GM18498 (cell line): Measurements from ENCODE around the gene SRCIN1.

Experiments used
- ATAC-seq: cut with Tn5 transposase; IDR thresholded peaks from one replicate; pipeline ENCODE4 v1.9.1; 2021; ENCODE audit warnings: mild to moderate bottlenecking, moderate library complexity; ENCODE audit not compliant: unreplicated experiment

The SRCIN1 gene

DNA sequence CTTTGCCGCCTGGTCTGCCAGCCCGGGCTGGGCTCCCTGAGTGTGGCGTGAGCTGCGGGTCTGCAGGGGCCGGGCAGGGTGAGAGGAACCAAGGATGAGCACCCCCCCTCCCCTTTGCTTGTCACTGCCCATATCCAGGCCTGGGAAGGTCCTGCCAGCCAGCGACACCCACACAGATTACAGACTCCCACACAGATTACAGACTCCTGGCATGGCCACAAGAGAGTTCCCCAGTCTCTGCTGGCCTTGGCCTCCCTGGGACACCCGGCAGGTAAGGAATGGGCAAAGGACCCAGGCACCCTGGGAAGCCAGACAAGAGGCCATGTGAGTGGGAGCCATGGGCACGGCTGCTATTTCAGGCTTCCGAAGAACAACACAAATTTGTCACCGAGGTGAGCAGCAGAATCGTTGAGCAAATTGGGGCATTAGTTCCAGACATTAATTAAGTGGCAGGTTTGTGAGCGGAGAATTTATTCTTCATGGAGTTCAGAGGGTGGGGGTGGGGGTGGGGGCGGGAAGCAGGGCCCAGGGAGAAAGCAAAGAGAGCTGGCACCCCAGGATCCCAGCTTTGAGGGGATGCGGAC lies 41.4 kb downstream of the SRCIN1 start:
- ATAC-seq, result no peak

DNA sequence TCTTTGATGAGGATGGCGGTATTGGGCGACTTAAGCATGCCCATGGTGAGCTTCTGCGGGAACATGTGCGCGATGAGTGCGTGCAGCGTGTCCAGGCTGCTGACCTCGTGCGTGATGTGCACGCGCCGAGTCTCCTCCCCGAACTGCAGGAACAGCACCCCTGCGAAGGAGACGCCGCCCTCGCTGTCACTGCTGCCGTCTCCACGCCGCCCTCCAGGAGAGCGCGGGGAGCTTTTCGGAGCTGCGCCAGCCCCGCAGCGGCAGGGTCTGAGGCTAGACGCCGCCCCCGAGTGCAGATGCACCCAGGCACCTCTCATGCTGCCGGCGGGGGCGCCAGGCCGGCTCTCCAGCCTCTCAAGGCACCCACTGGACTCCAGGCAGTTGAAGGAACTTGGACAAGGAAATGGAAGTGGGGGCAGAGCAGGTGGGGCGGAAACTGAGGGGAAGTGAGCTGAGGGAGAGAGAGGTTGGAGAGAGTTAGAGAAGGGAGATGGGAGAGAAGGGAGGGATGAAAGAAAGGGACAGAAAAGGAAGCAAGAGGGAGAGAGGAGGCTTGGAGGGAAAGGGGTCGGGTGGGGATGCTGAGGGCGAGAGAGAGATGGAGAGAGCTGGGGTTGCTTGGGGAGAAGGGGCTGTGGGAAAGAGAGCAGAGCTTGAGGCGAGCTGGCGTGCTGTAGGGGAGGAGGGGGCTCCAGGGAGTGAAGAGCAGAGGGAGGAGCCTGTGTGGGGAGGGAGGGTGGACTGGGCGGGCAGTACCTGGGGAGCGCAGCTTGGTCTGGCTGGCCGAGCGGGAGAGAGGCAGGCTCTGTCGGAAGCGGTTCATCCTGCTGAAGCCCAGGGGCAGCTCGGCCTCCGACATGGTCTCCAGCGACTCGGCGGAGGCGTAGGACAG lies 42.1 kb downstream of the SRCIN1 start:
- no peak for ATAC-seq

DNA sequence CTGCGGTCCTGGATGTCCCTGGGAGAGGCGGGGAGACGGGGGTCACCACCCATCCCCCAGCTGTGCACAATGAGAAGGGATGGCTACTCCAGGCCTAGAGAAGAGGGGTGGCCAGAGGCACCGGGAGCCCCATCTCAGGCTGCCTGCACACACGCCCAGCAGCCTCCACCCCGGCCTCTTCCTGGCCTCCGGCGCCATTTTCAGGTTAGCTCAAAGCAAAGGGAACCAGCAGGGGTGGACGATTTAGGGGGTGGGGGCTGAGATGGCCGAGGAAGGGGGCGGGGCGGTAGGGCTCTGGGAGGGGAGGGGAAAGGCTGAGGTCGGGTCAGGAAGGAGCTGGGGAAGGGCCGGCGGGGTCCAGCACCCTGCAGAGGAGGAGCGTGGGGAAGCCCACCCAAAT lies 42.8 kb downstream of the SRCIN1 start:
- no peak for ATAC-seq

DNA sequence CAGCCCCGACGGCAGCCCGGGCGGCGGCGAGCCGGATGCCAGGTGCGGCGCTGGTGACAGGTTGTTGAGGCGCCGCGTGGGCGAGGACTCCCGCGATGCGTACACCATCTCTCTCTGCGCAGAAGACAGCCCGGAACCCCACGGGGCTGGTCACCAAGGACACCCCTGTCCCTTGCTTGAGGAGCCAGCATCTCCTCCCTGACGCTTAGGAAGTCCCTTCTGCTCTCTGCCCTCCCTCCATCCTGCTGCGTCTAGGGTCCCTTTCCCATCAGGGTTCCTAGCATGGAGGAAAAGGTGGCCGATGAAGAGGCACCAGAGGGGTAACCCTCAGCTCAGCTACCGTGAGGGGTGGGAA lies 43.6 kb downstream of the SRCIN1 start:
- no peak for ATAC-seq

DNA sequence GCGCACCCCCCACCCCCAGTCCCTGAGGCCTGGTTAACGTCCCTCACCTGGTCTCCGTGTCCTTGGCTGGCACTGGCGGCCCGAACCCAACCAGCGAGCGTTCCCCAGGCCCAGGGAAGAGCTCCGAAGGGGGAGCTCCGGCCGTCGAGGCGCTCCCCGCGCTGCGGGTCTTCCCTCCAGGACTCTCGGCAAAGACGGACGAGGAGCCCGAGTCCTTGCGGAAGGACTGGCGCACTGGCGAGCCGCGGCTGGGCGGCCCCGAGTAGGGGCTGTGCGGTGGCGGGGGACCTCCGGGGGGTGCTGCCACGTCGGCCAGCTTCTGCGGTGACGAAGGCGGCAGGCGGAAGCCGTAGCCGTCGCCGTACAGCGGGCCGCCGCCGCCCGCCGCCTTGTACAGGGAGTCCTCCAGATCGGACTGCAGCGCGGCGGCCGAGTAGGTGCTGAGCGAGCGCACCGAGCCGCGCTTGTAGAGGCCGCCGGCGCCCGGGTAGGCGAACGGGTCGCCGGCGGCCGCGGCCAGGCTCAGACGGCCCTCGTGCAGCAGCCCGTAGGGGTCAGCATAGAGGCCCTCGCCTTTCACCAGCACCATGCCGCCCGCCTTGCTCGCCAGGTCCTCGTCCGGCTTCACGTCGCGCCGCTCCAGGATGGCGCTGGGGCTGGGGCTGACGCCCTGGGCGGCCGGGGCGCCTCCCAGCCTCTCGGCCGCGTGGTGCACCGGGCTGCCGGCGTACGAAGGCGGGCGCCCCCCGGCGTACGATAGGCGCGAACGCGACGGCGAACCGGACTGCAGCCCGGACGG lies 44.1 kb downstream of the SRCIN1 start:
- ATAC-seq, result no peak

DNA sequence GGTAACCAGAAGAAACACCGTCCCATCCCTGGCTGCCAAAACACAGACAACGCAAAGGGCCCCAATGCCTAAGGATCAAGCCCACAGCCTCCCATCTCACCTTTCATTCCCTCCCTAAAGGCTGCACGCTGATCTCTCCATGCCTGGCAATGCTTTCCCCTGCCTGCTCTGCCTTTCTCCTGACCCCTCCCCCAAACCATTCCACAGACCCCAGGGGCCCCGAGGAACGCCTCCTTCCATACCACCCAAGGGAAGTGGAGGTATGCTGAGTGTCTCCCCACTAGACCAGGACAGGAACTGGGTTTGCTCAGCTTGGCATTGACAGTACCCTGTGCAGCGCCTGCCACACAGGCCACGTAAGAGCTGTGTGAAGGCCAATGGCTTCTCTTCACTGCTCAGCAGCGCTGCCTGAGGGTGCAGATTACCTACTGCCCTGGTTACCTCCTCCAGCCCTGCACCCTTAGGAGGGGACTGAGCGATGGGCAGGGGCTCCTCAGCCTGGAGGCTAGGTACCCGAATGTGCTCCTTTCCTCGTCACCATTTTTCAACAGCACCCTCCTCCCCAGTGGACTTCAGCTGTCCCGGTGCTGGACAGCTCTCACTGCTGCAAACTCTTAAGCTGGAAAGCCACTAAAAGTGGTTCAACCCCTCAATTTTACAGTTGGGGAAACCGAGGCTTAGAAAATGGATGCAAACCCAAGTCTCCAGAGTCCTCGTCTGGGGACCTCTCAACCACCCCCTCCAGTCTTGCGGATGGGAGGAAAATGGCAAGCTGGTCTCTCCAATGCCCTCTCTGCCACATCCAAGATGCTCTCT lies 45.0 kb downstream of the SRCIN1 start:
- ATAC-seq, result no peak

DNA sequence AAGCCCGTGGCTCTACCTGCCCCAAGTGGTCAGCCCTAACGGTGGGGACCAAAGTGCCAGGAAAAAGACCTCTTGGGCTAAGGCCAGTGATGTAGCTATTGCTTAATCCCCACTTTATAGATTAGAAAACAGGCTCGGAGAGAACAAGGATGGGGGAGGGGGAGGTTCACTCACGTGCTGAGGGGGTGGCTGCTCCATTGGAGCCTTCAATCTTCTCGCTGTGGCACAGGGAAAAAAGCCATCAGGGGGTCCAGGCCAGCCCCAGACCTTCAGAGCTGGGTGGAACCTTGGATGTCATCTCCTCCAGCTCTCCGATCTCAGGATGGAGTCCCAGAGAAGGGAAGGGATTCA lies 45.9 kb downstream of the SRCIN1 start:
- ATAC-seq, result no peak

DNA sequence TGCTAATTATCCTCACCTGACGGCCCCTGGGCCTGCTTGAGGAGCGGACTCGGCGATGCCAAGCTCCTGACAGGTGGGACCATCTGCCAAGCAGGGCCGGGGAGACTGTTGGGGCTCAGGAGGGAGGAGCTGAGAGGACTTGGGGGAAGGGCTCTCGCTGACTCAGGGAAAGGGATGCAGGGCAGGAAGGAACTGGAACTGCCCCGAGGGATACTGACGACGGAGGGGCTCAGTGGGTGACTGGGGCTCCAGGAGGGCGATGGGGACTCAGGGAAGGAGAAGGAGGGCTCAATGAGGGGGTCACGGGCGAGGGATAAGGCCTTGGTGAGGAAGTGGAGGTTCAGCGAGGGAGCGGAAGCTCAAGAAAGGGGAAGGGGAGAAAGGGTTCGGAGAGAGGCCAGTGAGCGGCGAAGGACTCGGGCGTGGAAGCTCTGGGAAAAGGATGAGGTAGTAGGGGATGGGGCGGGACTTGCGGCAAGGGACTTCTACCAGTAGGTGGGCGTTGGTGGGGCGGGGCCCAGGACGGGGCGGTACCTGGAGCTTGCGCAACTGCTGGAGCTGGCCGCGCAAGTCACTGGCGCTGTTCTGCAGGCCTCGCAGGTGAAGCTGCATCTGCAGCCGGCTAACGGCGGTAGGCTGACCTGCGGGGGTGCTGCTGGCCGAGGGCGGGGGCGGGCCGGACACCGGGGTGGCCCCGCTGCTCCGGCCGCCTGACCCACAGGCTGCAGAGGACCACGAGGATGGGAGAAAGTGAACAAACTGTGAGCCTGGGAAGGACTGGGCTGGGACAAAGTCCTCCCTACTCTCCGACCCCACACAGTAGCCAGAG lies 46.5 kb downstream of the SRCIN1 start:
- ATAC-seq, result peak; percentile 77

DNA sequence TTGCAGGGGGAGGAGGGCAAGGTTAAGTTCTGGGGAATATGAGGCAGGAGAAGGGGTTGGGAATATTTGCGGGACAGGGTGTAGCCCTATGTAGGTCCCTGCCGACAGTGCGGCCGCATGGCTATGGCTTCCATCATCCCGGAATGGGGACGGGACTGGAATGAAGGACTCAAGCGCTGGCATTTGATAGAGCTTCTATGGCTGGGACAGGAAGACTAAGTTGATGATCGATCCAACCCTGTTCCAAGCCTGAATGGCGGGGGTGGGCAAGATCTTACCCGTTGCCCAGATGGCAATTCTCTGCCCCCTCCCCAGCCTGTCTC lies 47.1 kb downstream of the SRCIN1 start:
- peak; percentile 4 for ATAC-seq

DNA sequence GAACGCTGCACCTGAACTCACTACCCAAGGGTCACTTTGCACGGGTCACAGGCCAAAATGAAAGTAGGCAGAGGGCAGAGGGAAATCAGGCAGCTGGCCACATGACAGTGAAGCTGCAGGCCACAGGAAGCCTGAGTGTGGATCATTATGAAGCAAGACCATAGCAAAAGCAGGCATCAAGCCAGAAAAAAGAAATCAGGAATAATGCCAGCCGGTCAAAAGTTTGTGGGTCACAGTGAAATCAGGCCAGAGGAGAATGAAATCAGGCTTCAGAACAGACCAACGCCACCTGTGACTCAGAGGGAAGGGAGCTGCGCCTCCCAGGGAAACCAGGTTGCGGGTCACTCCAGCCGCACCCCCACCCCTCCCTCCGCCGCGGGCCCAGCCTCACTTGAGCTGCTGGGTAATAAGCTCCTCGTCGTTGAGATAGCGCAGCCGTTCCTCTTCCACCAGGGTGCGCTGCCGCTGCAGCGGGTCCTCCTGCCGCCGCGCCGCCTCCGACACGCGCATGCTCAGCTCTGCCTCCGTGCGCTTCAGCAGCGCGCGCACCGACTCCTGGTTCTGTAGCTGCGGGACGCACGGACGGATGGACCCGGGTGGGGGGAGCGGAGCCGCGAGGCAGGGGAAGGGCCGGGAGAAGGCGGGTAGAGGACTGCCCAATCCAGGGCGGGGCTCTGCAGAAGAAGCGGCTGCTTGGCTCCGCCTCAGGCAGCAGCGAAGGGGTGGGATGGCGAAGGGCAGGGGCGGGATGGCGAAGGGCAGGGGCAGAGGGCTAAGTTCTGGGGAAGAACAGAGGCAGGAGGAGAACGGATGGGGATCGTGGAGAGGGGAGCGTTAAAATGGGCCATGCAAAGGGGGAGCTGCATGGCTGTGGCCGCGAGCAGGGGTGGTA lies 47.7 kb downstream of the SRCIN1 start:
- ATAC-seq, result peak; percentile 69

DNA sequence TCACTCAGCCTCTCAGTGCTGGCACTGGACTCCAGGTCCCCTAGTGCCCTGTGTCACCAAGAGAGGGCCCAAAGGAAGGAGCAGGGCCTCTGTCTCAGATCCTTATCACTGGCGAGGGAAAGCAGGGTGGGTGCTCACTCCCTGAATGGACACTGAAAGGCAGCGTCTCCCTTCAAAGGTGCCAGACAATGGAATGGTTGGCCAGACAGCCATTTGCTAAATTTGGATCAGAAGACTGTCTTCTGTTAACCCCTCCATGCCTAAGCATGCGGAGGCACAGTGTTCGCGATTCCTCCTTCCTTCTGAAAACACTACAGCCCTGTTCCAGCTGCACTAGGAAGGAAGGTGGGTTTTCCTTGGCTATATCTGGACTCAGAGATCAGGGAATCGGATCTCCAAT lies 48.4 kb downstream of the SRCIN1 start:
- ATAC-seq, result no peak

DNA sequence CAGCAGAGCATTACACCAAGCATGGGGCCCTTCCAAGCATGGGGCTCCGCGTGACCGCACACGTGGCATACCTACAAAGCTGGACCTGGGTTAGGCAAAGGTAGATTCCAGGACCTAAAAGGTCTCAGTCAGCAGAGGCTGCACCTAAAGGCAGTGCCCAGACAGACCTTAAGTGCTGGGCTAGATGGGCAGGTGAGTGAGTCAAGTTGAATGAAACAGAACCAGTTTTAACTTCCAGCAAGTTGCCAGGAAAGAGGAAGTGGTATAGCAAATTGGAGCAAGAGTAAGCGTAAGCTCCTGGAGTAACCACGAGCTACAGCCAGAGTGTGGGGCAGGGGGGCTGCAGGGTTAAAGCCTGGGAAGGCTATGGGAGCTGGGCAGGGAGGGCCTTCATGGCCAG lies 49.5 kb downstream of the SRCIN1 start:
- ATAC-seq, result no peak

DNA sequence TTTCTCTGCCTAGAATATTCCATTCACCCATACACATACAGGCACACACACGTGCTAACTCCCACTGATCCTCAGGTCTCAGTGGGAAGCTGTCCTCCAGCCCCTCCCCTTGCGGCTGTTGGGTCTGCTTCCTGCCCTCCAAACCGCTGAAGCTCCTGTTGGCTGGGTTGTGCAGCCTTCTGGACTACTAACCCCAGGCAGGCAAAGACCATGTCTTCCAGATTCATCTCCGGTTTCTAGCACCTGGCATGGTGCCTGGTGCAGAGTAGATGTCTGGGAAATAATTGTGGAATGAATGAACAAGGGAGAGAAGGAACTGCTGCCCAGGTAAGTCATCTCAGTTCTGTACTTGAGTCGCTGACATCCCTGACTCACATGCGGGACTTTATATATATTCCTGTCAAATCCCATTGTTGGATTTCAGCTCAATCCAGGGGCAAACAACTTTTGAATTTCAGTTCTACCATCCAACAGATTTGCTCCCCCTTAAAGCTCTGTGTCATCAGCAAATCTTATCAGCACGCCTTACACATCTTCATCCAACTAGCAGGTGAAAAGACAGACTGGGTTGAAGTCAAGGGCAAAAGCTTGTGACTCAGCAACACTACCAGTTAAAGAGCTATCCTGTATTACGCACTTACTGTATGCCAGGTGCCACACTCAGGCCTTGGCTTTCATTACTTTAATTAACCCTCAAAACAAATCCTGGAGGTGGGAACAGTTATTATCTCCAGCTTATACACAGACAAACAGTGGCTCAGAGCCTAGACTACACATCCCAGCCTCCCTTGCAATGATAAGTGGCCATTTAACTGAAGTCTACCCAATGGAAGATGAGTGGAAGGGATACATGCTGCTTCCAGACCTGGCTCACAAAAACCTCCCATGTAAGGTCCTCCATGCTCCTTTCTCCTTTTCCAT lies 51.1 kb downstream of the SRCIN1 start:
- ATAC-seq, result no peak

DNA sequence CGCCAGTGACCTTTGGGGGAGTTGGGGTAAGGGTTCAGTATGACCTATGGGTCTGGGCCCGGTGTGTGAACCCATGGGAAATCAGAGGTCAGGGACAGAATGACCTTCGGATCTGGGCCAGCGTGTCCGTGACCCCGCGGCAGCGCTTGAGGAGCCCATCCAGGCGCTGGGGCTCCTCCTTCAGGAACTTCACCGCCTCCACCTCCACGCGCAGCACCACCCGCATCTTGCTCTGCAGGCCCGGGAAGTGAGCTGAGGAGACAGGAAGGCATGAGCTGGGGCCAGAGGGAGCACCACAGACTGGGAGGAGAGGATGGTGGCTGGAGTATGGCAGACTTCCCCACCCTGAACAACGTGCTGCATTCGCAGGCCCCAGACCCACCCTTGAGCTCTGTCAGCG lies 53.4 kb downstream of the SRCIN1 start:
- no peak for ATAC-seq

DNA sequence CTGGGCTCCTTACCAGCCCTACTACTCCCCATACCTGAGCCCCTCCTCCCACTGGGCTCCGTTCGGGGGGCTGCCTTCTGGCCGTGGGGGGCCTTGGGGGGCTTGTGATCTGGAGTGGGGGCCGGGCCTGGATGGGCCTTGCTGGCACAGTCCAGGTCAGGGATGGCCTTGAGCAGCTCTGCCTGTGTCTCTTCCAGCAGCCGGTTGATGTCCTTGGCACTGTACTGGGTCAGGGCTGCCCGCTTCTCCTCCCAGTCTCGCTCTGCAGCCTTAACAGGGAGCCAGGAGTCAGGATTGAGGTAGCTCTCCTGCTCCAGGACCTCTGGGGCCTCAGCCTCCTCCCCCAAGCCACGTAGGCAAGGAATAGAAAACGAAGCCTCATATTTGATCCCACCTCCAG lies 54.6 kb downstream of the SRCIN1 start:
- ATAC-seq, result no peak

DNA sequence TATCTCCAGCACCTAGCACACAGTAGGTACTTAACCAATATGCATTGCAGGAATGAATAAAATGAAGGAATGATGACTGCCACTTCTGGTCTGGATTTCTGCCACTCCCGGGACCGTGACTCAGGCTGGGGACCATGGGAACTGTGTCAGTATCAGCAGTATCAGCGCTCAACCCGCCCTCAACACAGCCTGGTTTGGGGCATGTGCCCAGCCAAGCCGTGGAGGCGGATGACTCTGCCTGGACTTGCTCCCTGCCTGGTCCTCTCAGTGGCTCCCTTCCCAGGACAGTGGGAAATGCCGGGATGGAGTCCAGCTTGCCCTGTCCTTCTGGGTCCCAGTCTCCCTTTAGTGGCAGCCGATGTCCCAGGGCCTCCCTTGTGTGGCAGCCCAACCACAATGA lies 55.1 kb downstream of the SRCIN1 start:
- ATAC-seq, result no peak

DNA sequence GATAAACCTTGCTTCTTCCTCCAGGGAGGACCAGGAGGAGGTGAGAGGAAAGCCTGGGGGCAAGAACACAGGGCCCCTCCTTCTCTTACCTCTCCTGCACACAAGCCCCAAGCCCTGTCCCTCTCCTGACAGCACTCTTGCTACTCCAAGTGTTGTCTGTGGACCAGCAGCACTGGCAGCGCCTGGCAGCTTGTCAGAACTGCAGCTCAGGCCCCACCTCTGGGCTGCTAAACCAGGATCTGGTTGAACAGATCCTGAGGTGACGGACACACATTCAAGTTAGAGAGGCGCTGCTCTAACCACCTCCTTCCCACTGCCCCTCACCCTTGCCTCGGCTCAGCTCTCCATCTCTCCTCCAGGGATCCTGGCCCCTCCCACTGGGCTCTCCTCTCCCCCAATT lies 56.5 kb downstream of the SRCIN1 start:
- ATAC-seq, result no peak

DNA sequence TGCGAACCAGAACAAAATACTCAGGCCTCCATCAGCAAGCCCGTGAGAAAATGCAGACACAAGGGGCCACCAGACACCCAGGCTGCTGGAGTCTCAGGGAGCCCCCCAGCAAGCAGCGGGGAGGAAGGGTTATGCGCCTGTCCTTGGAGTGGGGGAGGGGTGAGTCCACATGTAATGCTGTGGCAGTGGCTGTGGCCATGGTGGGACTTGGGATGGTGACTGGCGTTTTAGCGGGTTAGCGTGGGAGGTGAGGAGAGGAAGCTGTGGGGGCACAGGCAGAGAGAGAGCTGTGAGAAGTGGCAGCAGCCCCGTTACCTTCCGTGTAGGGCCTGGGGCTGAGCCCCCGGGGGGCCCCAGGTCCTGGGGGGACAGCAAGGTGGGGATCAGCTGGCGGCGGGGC lies 58.3 kb downstream of the SRCIN1 start:
- ATAC-seq, result no peak
